ENCODE measurements around the gene ENOX1.

ENOX1 gene

GRCh38 chr13:43737392-43737923 lies 49.3 kb downstream of the ENOX1 start:
- DNase-seq = no peak

GRCh38 chr13:43732726-43733125 lies 54.0 kb downstream of the ENOX1 start:
- no peak for DNase-seq

GRCh38 chr13:43731296-43731695 lies 55.5 kb downstream of the ENOX1 start:
- DNase-seq = no peak

- no peak for DNase-seq
These were observed 56.1 kb downstream of the ENOX1 start for GRCh38 chr13:43730642-43731041.

GRCh38 chr13:43728421-43728820 lies 58.4 kb downstream of the ENOX1 start:
- DNase-seq = no peak

- no peak for DNase-seq
These were observed 58.9 kb downstream of the ENOX1 start for GRCh38 chr13:43727856-43728255.

GRCh38 chr13:43725460-43725859 lies 61.3 kb downstream of the ENOX1 start:
- no peak for DNase-seq

- no peak for DNase-seq
These were observed 65.9 kb downstream of the ENOX1 start for GRCh38 chr13:43720780-43721397.

GRCh38 chr13:43698758-43699157 lies 88.0 kb downstream of the ENOX1 start:
- DNase-seq = no peak

- no peak for DNase-seq
These were observed 88.8 kb downstream of the ENOX1 start for GRCh38 chr13:43698009-43698408.

- DNase-seq = no peak
These were observed 89.4 kb downstream of the ENOX1 start for GRCh38 chr13:43697323-43697722.

- no peak for DNase-seq
These were observed 92.6 kb downstream of the ENOX1 start for GRCh38 chr13:43694146-43694664.

- no peak for DNase-seq
These were observed 93.1 kb downstream of the ENOX1 start for GRCh38 chr13:43693639-43694038.

GRCh38 chr13:43688227-43688907 lies 98.4 kb downstream of the ENOX1 start:
- no peak for DNase-seq

GRCh38 chr13:43687038-43687437 lies 99.7 kb downstream of the ENOX1 start:
- DNase-seq = no peak

- DNase-seq = no peak
These were observed 100.2 kb downstream of the ENOX1 start for GRCh38 chr13:43686557-43686956.

GRCh38 chr13:43684963-43685725 lies 101.6 kb downstream of the ENOX1 start:
- no peak for DNase-seq

- DNase-seq = no peak
These were observed 104.1 kb downstream of the ENOX1 start for GRCh38 chr13:43682701-43683100.

GRCh38 chr13:43676320-43676719 lies 110.5 kb downstream of the ENOX1 start:
- no peak for DNase-seq

- no peak for DNase-seq
These were observed 111.2 kb downstream of the ENOX1 start for GRCh38 chr13:43675577-43675976.

- DNase-seq = no peak
These were observed 116.8 kb downstream of the ENOX1 start for GRCh38 chr13:43669964-43670363.

GRCh38 chr13:43669101-43669500 lies 117.7 kb downstream of the ENOX1 start:
- DNase-seq = no peak

- DNase-seq = no peak
These were observed 120.4 kb downstream of the ENOX1 start for GRCh38 chr13:43666403-43666802.

GRCh38 chr13:43665388-43665787 lies 121.4 kb downstream of the ENOX1 start:
- DNase-seq = no peak
